KMS-11 (cell line): Measurements from ENCODE around the gene IRF1.

Experiments used
- H2AFZ ChIP-seq: fragments of 200-600 bp; sonication (generic); 2 replicates; pipeline ENCODE4 v1.6.1; 2016; ENCODE audit warnings: antibody characterized with exemption, mixed run types, low read depth
- H3K27ac ChIP-seq: fragments of 200-600 bp; sonication (generic); 2 replicates; pipeline ENCODE4 v1.6.1; 2016; ENCODE audit warnings: mild to moderate bottlenecking, mixed run types
- H3K27me3 ChIP-seq: fragments of 200-600 bp; sonication (generic); 2 replicates; pipeline ENCODE4 v1.6.1; 2017; ENCODE audit warnings: mild to moderate bottlenecking, low read depth, mixed run types, moderate library complexity; ENCODE audit not compliant: insufficient read depth
- H3K36me3 ChIP-seq: fragments of 200-600 bp; sonication (generic); 2 replicates; pipeline ENCODE4 v1.6.1; 2017; ENCODE audit warnings: mild to moderate bottlenecking, mixed run types; ENCODE audit not compliant: insufficient read depth
- H3K4me1 ChIP-seq: fragments of 200-600 bp; sonication (generic); 2 replicates; pipeline ENCODE4 v1.6.1; 2016; ENCODE audit warnings: mild to moderate bottlenecking, low read depth, mixed run types; ENCODE audit not compliant: poor library complexity, severe bottlenecking
- H3K4me2 ChIP-seq: fragments of 200-600 bp; sonication (generic); 2 replicates; pipeline ENCODE4 v1.7.0; 2016; ENCODE audit warnings: mild to moderate bottlenecking, mixed run types
- H3K4me3 ChIP-seq: fragments of 200-600 bp; sonication (generic); IDR thresholded peaks from 2 replicates; pipeline ENCODE4 v1.6.1; 2017; ENCODE audit warnings: low read depth, low read length, mixed read lengths; ENCODE audit not compliant: insufficient read depth
- H3K79me2 ChIP-seq: fragments of 200-600 bp; sonication (generic); 2 replicates; pipeline ENCODE4 v1.6.1; 2016; ENCODE audit warnings: low read depth, mixed run types; ENCODE audit not compliant: insufficient read depth
- H3K9ac ChIP-seq: fragments of 200-600 bp; sonication (generic); 2 replicates; pipeline ENCODE4 v1.6.1; 2016; ENCODE audit warnings: mild to moderate bottlenecking, mixed run types
- H4K20me1 ChIP-seq: fragments of 200-600 bp; sonication (generic); 2 replicates; pipeline ENCODE4 v1.6.1; 2016; ENCODE audit warnings: mild to moderate bottlenecking, mixed run types; ENCODE audit not compliant: insufficient read depth
- CTCF ChIP-seq: fragments of 200-600 bp; sonication (generic); conservative IDR thresholded peaks from 2 replicates; pipeline ENCODE4 v1.6.1; 2017; ENCODE audit warnings: low read depth, mild to moderate bottlenecking, antibody characterized with exemption, low read length, moderate library complexity, mixed read lengths

Gene IRF1

GRCh38 chr5:132476876-132477781 lies 13.4 kb downstream of the IRF1 start:
- Histone ChIP-seq H3K36me3 (no peaks in the 10 kb centered on the region), H3K27ac (no peak overlapping the region), H3K4me2 (no peak overlapping the region), H3K4me3 (no peak overlapping the region), H3K4me1 (peaks cover 33% of the 10 kb centered on the region), H3K9ac (no peak overlapping the region), H4K20me1 (no peaks in the 10 kb centered on the region), H3K27me3 (no peaks in the 10 kb centered on the region), H3K79me2 (no peaks in the 10 kb centered on the region), H2AFZ (no peak overlapping the region)
- no peak for TF ChIP-seq CTCF

- Histone ChIP-seq H3K36me3 (no peaks in the 10 kb centered on the region), H3K9ac (no peak overlapping the region), H3K27me3 (no peaks in the 10 kb centered on the region), H4K20me1 (no peaks in the 10 kb centered on the region), H3K4me1 (peaks cover 40% of the 10 kb centered on the region), H3K4me3 (no peak overlapping the region), H2AFZ (no peak overlapping the region), H3K4me2 (no peak overlapping the region), H3K79me2 (no peaks in the 10 kb centered on the region), H3K27ac (no peak overlapping the region)
- TF ChIP-seq CTCF: no peak
These were observed 14.3 kb downstream of the IRF1 start for GRCh38 chr5:132475987-132476875.

GRCh38 chr5:132475497-132475882 lies 15.1 kb downstream of the IRF1 start:
- Histone ChIP-seq H3K27me3 (no peaks in the 10 kb centered on the region), H3K4me3 (no peak overlapping the region), H3K36me3 (no peaks in the 10 kb centered on the region), H3K4me1 (peaks cover 47% of the 10 kb centered on the region), H3K4me2 (no peak overlapping the region), H2AFZ (no peak overlapping the region), H3K79me2 (no peaks in the 10 kb centered on the region), H3K27ac (no peak overlapping the region), H3K9ac (no peak overlapping the region), H4K20me1 (no peaks in the 10 kb centered on the region)
- no peak for TF ChIP-seq CTCF

GRCh38 chr5:132474881-132475496 lies 15.6 kb downstream of the IRF1 start:
- Histone ChIP-seq H3K9ac (no peak overlapping the region), H2AFZ (no peak overlapping the region), H3K4me2 (no peak overlapping the region), H3K27ac (no peak overlapping the region), H3K4me1 (peaks cover 45% of the 10 kb centered on the region), H4K20me1 (no peaks in the 10 kb centered on the region), H3K79me2 (no peaks in the 10 kb centered on the region), H3K36me3 (no peaks in the 10 kb centered on the region), H3K4me3 (no peak overlapping the region), H3K27me3 (no peaks in the 10 kb centered on the region)
- TF ChIP-seq CTCF: no peak
